CD4-positive, alpha-beta memory T cell (primary cell): Measurements from ENCODE around the gene TCF7L2. TPM values are rescaled to one million over a fixed set of nuclear protein-coding genes. Genes with fewer than 3 reads are reported as not detected.

ENCODE experiments used
- CTCF ChIA-PET: fragments of 350-600 bp; sonication (Branson Sonifier 250); formaldehyde crosslinking; loops from one replicate; lab custom pipeline; 2021; ENCODE audit warnings: inconsistent platforms; ENCODE audit not compliant: partially characterized antibody; lab: Charles Lee
- POLR2A ChIA-PET: fragments of 350-600 bp; sonication (Branson Sonifier 250); formaldehyde crosslinking; loops from one replicate; lab custom pipeline; 2021; ENCODE audit not compliant: partially characterized antibody; lab: Charles Lee
- DNase-seq, 5 donors: peaks; one replicate each; pipeline versions ENCODE4 v3.0.0 to v3.0.0-alpha.2; 2020 to 2022; ENCODE audit warnings: mixed read lengths in 1 of 5
- H3K27ac ChIP-seq: one replicate; pipeline ENCODE4 v1.7.0; 2013; ENCODE audit warnings: low read depth, low read length
- H3K27me3 ChIP-seq: 2 replicates; pipeline ENCODE4 v1.7.0; 2013; ENCODE audit warnings: mild to moderate bottlenecking, low read length, moderate library complexity; ENCODE audit not compliant: insufficient read depth
- H3K36me3 ChIP-seq: 2 replicates; pipeline ENCODE4 v1.7.0; 2013; ENCODE audit warnings: mild to moderate bottlenecking, low read length, moderate library complexity; ENCODE audit not compliant: insufficient read depth
- H3K4me1 ChIP-seq: 2 replicates; pipeline ENCODE4 v1.7.0; 2013; ENCODE audit warnings: mild to moderate bottlenecking, low read length, moderate library complexity; ENCODE audit not compliant: insufficient read depth
- H3K4me3 ChIP-seq, 2 donors: one replicate each; pipeline ENCODE4 v1.7.0; 2013; ENCODE audit warnings: low read length in 2 of 2, mild to moderate bottlenecking in 1 of 2
- H3K9me3 ChIP-seq, 2 donors: one replicate each; pipeline ENCODE4 v1.7.0; 2013; ENCODE audit warnings: low read length in 2 of 2, control low read depth in 1 of 2; ENCODE audit not compliant: control insufficient read depth in 1 of 2
- H3K27ac Mint-ChIP-seq, 7 donors: one replicate each; pipeline ENCODE4 v1.8.0; 2020 to 2021; ENCODE audit warnings: mixed read lengths in 7 of 7, mild to moderate bottlenecking in 6 of 7, inconsistent platforms in 3 of 7, moderate library complexity in 3 of 7
- H3K27me3 Mint-ChIP-seq, 2 donors: one replicate each; pipeline ENCODE4 v1.8.0; 2020 to 2021; ENCODE audit warnings: mixed read lengths in 2 of 2
- H3K36me3 Mint-ChIP-seq, 2 donors: one replicate each; pipeline ENCODE4 v1.8.0; 2020 to 2021; ENCODE audit warnings: mixed read lengths in 2 of 2, inconsistent platforms in 1 of 2, mild to moderate bottlenecking in 1 of 2
- H3K4me1 Mint-ChIP-seq, 4 donors: one replicate each; pipeline ENCODE4 v1.8.0; 2020 to 2021; ENCODE audit warnings: mixed read lengths in 4 of 4, mild to moderate bottlenecking in 1 of 4
- H3K4me3 Mint-ChIP-seq, 8 donors: one replicate each; pipeline ENCODE4 v1.8.0; 2020 to 2021; ENCODE audit warnings: mixed read lengths in 8 of 8, mild to moderate bottlenecking in 7 of 8, moderate library complexity in 6 of 8, inconsistent platforms in 3 of 8
- H3K9me3 Mint-ChIP-seq, 8 donors: one replicate each; pipeline ENCODE4 v1.8.0; 2020 to 2021; ENCODE audit warnings: mixed read lengths in 8 of 8, mild to moderate bottlenecking in 5 of 8, inconsistent platforms in 3 of 8, moderate library complexity in 1 of 8
- intact Hi-C: fragments of 100-400 bp; cut with micrococcal nuclease; formaldehyde crosslinking; loops from one replicate; pipeline ENCODE4 v1.15.1; 2023
- polyA plus RNA-seq, 2 donors: library from polyadenylated mRNA; unstranded; fragments of 300-500 nt; fragmentation: Illumina TruSeq; gene quantifications; one replicate each; pipeline ENCODE4 v1.2.3, GENCODE V29; 2021
- total RNA-seq, 2 experiments: library from RNA; stranded (reverse); gene quantifications; one replicate each; pipeline ENCODE4 v1.2.3, GENCODE V29; 2021

Gene TCF7L2
- total and polyA plus RNA-seq, 4 experiments from 2014 or later, result 0.16 to 3.2 (median 1.8) TPM

GRCh38 chr10:112986544-112987190 is 36.6 kb downstream of the TCF7L2 start:
- CTCF ChIA-PET, result no interaction called here
- H3K27ac Mint-ChIP-seq, result no peak overlapping the region
- H3K27me3 Mint-ChIP-seq, result peaks cover 22 to 38% of the 10 kb centered on the region in 2 donors
- POLR2A ChIA-PET, result no interaction called here
- intact Hi-C loops, result no loop called here
- peaks cover 9 to 19% (median 14%) of the 10 kb centered on the region in 4 donors for H3K4me1 Mint-ChIP-seq
- no peak overlapping the region for H3K4me3 Mint-ChIP-seq
- Histone ChIP-seq H3K9me3 (no peaks in the 10 kb centered on the region), H3K4me3 (no peak overlapping the region), H3K36me3 (no peaks in the 10 kb centered on the region), H3K27me3 (peaks cover 12% of the 10 kb centered on the region), H3K4me1 (peaks cover 12% of the 10 kb centered on the region), H3K27ac (no peak overlapping the region)
- DNase-seq, result no peak
- no peaks in the 10 kb centered on the region for H3K36me3 Mint-ChIP-seq
- H3K9me3 Mint-ChIP-seq, result peaks cover 0 to 1% (median 0%) of the 10 kb centered on the region in 8 donors

- peaks cover 23 to 35% of the 10 kb centered on the region in 2 donors for H3K27me3 Mint-ChIP-seq
- no peak overlapping the region for H3K27ac Mint-ChIP-seq
- intact Hi-C loops, result no loop called here
- peaks cover 0 to 1% (median 0%) of the 10 kb centered on the region in 8 donors for H3K9me3 Mint-ChIP-seq
- Histone ChIP-seq H3K27me3 (peaks cover 12% of the 10 kb centered on the region), H3K9me3 (no peaks in the 10 kb centered on the region), H3K4me1 (peaks cover 10% of the 10 kb centered on the region), H3K4me3 (no peak overlapping the region), H3K36me3 (no peaks in the 10 kb centered on the region), H3K27ac (no peak overlapping the region)
- no peak for DNase-seq
- ChIA-PET CTCF (no interaction called here), POLR2A (no interaction called here)
- H3K4me1 Mint-ChIP-seq, result peaks cover 6 to 14% (median 9%) of the 10 kb centered on the region in 4 donors
- no peaks in the 10 kb centered on the region for H3K36me3 Mint-ChIP-seq
- H3K4me3 Mint-ChIP-seq, result no peak overlapping the region
Measured at GRCh38 chr10:112988839-112989406, 38.9 kb downstream of the TCF7L2 start.

DNA sequence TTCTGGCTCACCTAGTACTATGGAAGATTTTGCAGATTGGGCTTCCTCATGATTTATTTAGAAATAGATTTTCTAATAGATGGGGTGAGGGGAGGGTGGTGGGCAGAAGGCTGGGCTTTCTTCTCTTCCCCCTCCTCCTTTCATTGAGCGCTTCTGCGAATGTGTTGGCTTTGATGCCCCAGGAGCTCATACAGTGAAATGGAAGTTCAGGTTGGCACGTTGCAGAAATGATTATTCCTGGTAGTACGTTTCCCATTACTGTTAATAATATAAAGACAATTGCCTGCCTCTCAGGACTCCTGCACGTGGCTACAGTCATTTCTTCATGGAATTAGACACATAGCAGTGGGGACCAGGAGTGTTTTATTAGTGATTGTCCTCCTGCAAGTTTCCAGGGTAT is 39.8 kb downstream of the TCF7L2 start:
- Histone ChIP-seq H3K4me1 (peaks cover 10% of the 10 kb centered on the region), H3K27ac (no peak overlapping the region), H3K27me3 (peaks cover 12% of the 10 kb centered on the region), H3K4me3 (no peak overlapping the region), H3K36me3 (no peaks in the 10 kb centered on the region), H3K9me3 (no peaks in the 10 kb centered on the region)
- H3K36me3 Mint-ChIP-seq, result no peaks in the 10 kb centered on the region
- ChIA-PET POLR2A (no interaction called here), CTCF (no interaction called here)
- no peak overlapping the region for H3K27ac Mint-ChIP-seq
- peaks cover 0 to 1% (median 0%) of the 10 kb centered on the region in 8 donors for H3K9me3 Mint-ChIP-seq
- peaks cover 23 to 31% of the 10 kb centered on the region in 2 donors for H3K27me3 Mint-ChIP-seq
- H3K4me3 Mint-ChIP-seq, result no peak overlapping the region
- DNase-seq, result no peak
- intact Hi-C loops, result no loop called here
- peaks cover 6 to 14% (median 9%) of the 10 kb centered on the region in 4 donors for H3K4me1 Mint-ChIP-seq

- H3K27me3 ChIP-seq, result peaks cover 12% of the 10 kb centered on the region
- no peak overlapping the region for H3K27ac ChIP-seq
- H3K9me3 ChIP-seq, result no peaks in the 10 kb centered on the region
- no peaks in the 10 kb centered on the region for H3K36me3 ChIP-seq
- POLR2A ChIA-PET, result no interaction called here
- no peak overlapping the region for H3K4me3 Mint-ChIP-seq
- H3K9me3 Mint-ChIP-seq, result peaks cover 0 to 1% (median 0%) of the 10 kb centered on the region in 8 donors
- H3K4me1 ChIP-seq, result peaks cover 10% of the 10 kb centered on the region
- DNase-seq, result no peak
- CTCF ChIA-PET, result no interaction called here
- H3K4me1 Mint-ChIP-seq, result peaks cover 6 to 14% (median 9%) of the 10 kb centered on the region in 4 donors
- intact Hi-C loops, result no loop called here
- H3K27me3 Mint-ChIP-seq, result peaks cover 22 to 28% of the 10 kb centered on the region in 2 donors
- no peak overlapping the region for H3K27ac Mint-ChIP-seq
- H3K4me3 ChIP-seq, result no peak overlapping the region
- no peaks in the 10 kb centered on the region for H3K36me3 Mint-ChIP-seq
Measured at GRCh38 chr10:112990271-112990670, 40.2 kb downstream of the TCF7L2 start.

GRCh38 chr10:112991888-112992491 is 41.9 kb downstream of the TCF7L2 start:
- Histone ChIP-seq H3K36me3 (no peaks in the 10 kb centered on the region), H3K27ac (no peak overlapping the region), H3K4me1 (no peaks in the 10 kb centered on the region), H3K9me3 (no peaks in the 10 kb centered on the region), H3K4me3 (no peak overlapping the region), H3K27me3 (peaks cover 3% of the 10 kb centered on the region)
- DNase-seq, result no peak
- H3K36me3 Mint-ChIP-seq, result no peaks in the 10 kb centered on the region
- peaks cover 11 to 17% of the 10 kb centered on the region in 2 donors for H3K27me3 Mint-ChIP-seq
- intact Hi-C loops, result no loop called here
- ChIA-PET POLR2A (no interaction called here), CTCF (no interaction called here)
- H3K9me3 Mint-ChIP-seq, result no peaks in the 10 kb centered on the region
- H3K27ac Mint-ChIP-seq, result no peak overlapping the region
- peaks cover 0 to 1% (median 0%) of the 10 kb centered on the region in 4 donors for H3K4me1 Mint-ChIP-seq
- H3K4me3 Mint-ChIP-seq, result no peak overlapping the region

DNA sequence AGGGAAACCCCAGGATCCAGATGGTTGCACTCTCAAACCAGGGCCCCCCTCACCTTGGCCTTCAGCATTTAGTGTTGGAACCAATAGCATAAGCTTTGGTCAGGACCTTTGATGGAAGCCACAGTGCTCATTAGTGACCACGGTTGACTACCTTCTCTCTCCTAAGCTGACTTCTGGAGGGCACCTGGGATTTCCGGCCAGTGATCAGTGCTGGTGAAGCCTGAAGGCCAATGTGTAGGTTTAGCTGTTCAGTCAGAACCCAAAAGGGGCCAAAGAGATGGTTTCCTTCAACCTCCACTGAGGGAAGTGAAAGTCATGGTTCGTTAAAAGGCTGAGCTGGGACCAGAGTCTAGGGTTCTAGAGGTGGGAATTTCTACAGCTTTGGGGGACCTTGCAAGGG is 46.4 kb downstream of the TCF7L2 start:
- Histone ChIP-seq H3K4me3 (no peak overlapping the region), H3K36me3 (no peaks in the 10 kb centered on the region), H3K9me3 (no peaks in the 10 kb centered on the region), H3K4me1 (no peaks in the 10 kb centered on the region), H3K27me3 (no peaks in the 10 kb centered on the region), H3K27ac (no peak overlapping the region)
- H3K27me3 Mint-ChIP-seq, result peaks cover 0 to 2% of the 10 kb centered on the region in 2 donors
- ChIA-PET POLR2A (no interaction called here), CTCF (no interaction called here)
- intact Hi-C loops, result no loop called here
- H3K4me1 Mint-ChIP-seq, result no peaks in the 10 kb centered on the region
- H3K27ac Mint-ChIP-seq, result peak overlapping the region in 1 of 7 donors; percentile 6
- no peaks in the 10 kb centered on the region for H3K9me3 Mint-ChIP-seq
- no peak for DNase-seq
- no peak overlapping the region for H3K4me3 Mint-ChIP-seq
- no peaks in the 10 kb centered on the region for H3K36me3 Mint-ChIP-seq

DNA sequence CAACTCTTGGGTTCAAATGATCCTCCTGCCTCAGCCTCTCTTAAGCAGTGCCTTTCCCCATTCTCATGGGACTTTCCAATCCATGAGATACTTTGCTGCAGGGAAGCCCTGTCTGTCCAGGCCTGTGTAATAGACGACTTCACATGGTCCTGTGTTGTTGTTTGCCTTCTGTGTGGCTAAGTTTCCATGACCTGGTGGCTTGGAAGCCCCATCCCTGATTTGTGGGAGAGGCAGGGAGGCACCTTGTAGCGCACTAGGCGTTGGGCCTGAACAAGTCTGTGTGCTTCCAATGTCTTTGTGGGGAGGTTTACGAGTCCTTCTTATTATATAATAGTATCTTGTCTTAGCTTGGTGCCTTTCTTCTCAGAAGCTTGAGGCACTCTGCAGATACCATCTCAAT is 49.1 kb downstream of the TCF7L2 start:
- POLR2A ChIA-PET, result interaction anchor here (1.4 kb wide), 1 partner anchor 8 kb away, joined by 3 read pairs; no protein-coding TSS in a partner anchor
- Histone ChIP-seq H3K4me3 (no peak overlapping the region), H3K27me3 (no peaks in the 10 kb centered on the region), H3K9me3 (no peaks in the 10 kb centered on the region), H3K36me3 (no peaks in the 10 kb centered on the region), H3K4me1 (no peaks in the 10 kb centered on the region), H3K27ac (no peak overlapping the region)
- H3K36me3 Mint-ChIP-seq, result no peaks in the 10 kb centered on the region
- intact Hi-C loops, result no loop called here
- no peak overlapping the region for H3K27ac Mint-ChIP-seq
- H3K4me1 Mint-ChIP-seq, result no peaks in the 10 kb centered on the region
- CTCF ChIA-PET, result no interaction called here
- no peaks in the 10 kb centered on the region for H3K9me3 Mint-ChIP-seq
- H3K27me3 Mint-ChIP-seq, result peaks cover 3 to 5% of the 10 kb centered on the region in 2 donors
- no peak for DNase-seq
- no peak overlapping the region for H3K4me3 Mint-ChIP-seq
